Kidney glomerular epithelial cell (primary cell): Measurements from ENCODE around the gene MOB3B.
"Not testable (repeated sequence)": the region's sequence is repeated elsewhere in the genome, so short reads cannot be mapped to it uniquely, and the experiment has no call there.

Source experiments
- DNase-seq: peaks from one replicate; lab custom pipeline; 2025; lab: John Stamatoyannopoulos, UW

MOB3B gene

GRCh38 chr9:27514551-27514950, 15.1 kb downstream of the MOB3B start:
- no peak for DNase-seq

GRCh38 chr9:27511771-27512170, 17.8 kb downstream of the MOB3B start:
- no peak for DNase-seq

GRCh38 chr9:27510780-27511179, 18.8 kb downstream of the MOB3B start:
- no peak for DNase-seq

- DNase-seq, result no peak
Measured at GRCh38 chr9:27506981-27507380, 22.6 kb downstream of the MOB3B start.

- no peak for DNase-seq
Measured at GRCh38 chr9:27505744-27506161, 23.9 kb downstream of the MOB3B start.

- no peak for DNase-seq
Measured at GRCh38 chr9:27504259-27504658, 25.4 kb downstream of the MOB3B start.

- DNase-seq, result no peak
Measured at GRCh38 chr9:27503623-27504022, 26.0 kb downstream of the MOB3B start.

GRCh38 chr9:27500902-27501301, 28.7 kb downstream of the MOB3B start:
- not testable (repeated sequence) for DNase-seq

GRCh38 chr9:27499451-27499850, 30.2 kb downstream of the MOB3B start:
- DNase-seq, result peak; percentile 28

GRCh38 chr9:27497883-27498417, 31.7 kb downstream of the MOB3B start:
- DNase-seq, result no peak

GRCh38 chr9:27496135-27496504, 33.5 kb downstream of the MOB3B start:
- DNase-seq, result no peak

GRCh38 chr9:27495480-27496134, 34.0 kb downstream of the MOB3B start:
- no peak for DNase-seq

GRCh38 chr9:27491154-27491553, 38.5 kb downstream of the MOB3B start:
- peak; percentile 66 for DNase-seq

GRCh38 chr9:27489087-27489876, 40.3 kb downstream of the MOB3B start:
- no peak for DNase-seq

- DNase-seq, result no peak
Measured at GRCh38 chr9:27487927-27488326, 41.7 kb downstream of the MOB3B start.

- DNase-seq, result no peak
Measured at GRCh38 chr9:27487128-27487640, 42.4 kb downstream of the MOB3B start.

GRCh38 chr9:27485158-27485557, 44.5 kb downstream of the MOB3B start:
- DNase-seq, result no peak

- DNase-seq, result no peak
Measured at GRCh38 chr9:27483576-27483975, 46.0 kb downstream of the MOB3B start.

- no peak for DNase-seq
Measured at GRCh38 chr9:27482709-27483108, 46.9 kb downstream of the MOB3B start.

- DNase-seq, result no peak
Measured at GRCh38 chr9:27478322-27478721, 51.3 kb downstream of the MOB3B start.

GRCh38 chr9:27476870-27477515, 52.6 kb downstream of the MOB3B start:
- DNase-seq, result no peak

GRCh38 chr9:27475057-27475595, 54.5 kb downstream of the MOB3B start:
- DNase-seq, result no peak
